Measurements from ENCODE around the gene PLCD3.

PLCD3 gene

GRCh38 chr17:45162025-45162687 lies 29.8 kb upstream of the PLCD3 start:
- H3K4me3 ChIP-seq (ENCODE audit: low read depth, low read length), result peak overlapping the region; percentile 87
- H3K4me1 ChIP-seq, result peaks cover 11% of the 10 kb centered on the region; the same call in 1 of the 2 replicates
- peaks cover 4% of the 10 kb centered on the region for H3K36me3 ChIP-seq
- no peaks in the 10 kb centered on the region for H3K9me3 ChIP-seq
- no peak for TF ChIP-seq CTCF (IDR thresholded peaks at IDR 0.05; ENCODE audit: low read depth, low read length)
- H3K27me3 ChIP-seq, result no peaks in the 10 kb centered on the region
- DNase-seq, result no peak

GRCh38 chr17:45161288-45162024 lies 29.1 kb upstream of the PLCD3 start, which contains the start of gene HEXIM2:
TSS of gene HEXIM2 (plus strand) at chr17:45161875. CDS start at chr17:45162794, 919 bp downstream.
- no peak for TF ChIP-seq CTCF (IDR thresholded peaks at IDR 0.05; ENCODE audit: low read depth, low read length)
- Histone ChIP-seq H3K4me3 (ENCODE audit: low read depth, low read length) (peak within 1 kb of the TSS; percentile 87), H3K4me1 (peaks cover 11% of the 10 kb centered on the region; the same call in 1 of the 2 replicates), H3K27me3 (no peaks in the 10 kb centered on the region), H3K9me3 (no peaks in the 10 kb centered on the region), H3K36me3 (peaks cover 4% of the 10 kb centered on the region)
- peak; percentile 96 for DNase-seq

- DNase-seq, result peak; percentile 88
- peaks cover 4% of the 10 kb centered on the region for H3K36me3 ChIP-seq
- no peaks in the 10 kb centered on the region for H3K9me3 ChIP-seq
- peak overlapping the region; percentile 87 for H3K4me3 ChIP-seq (ENCODE audit: low read depth, low read length)
- TF ChIP-seq CTCF (IDR thresholded peaks at IDR 0.05; ENCODE audit: low read depth, low read length), result 0 out of 2 replicates have a peak, but pooled peaks have one; percentile 20
- no peaks in the 10 kb centered on the region for H3K27me3 ChIP-seq
- H3K4me1 ChIP-seq, result peaks cover 11% of the 10 kb centered on the region; the same call in 1 of the 2 replicates
Measured at GRCh38 chr17:45160447-45161287, 28.4 kb upstream of the PLCD3 start.

GRCh38 chr17:45156242-45156641 lies 23.9 kb upstream of the PLCD3 start:
- H3K4me1 ChIP-seq, result peaks cover 10% of the 10 kb centered on the region; the same call in 1 of the 2 replicates
- TF ChIP-seq CTCF (IDR thresholded peaks at IDR 0.05; ENCODE audit: low read depth, low read length), result no peak
- no peak overlapping the region for H3K4me3 ChIP-seq (ENCODE audit: low read depth, low read length)
- H3K27me3 ChIP-seq, result no peaks in the 10 kb centered on the region
- H3K36me3 ChIP-seq, result peaks cover 4% of the 10 kb centered on the region
- H3K9me3 ChIP-seq, result no peaks in the 10 kb centered on the region
- DNase-seq, result no peak

- peaks cover 11% of the 10 kb centered on the region; the same call in 1 of the 2 replicates for H3K4me1 ChIP-seq
Measured at GRCh38 chr17:45155483-45155882, 23.2 kb upstream of the PLCD3 start.

More at GRCh38 chr17:45155483-45155882, 23.2 kb upstream of the PLCD3 start:
- Histone ChIP-seq H3K27me3 (no peaks in the 10 kb centered on the region), H3K4me3 (ENCODE audit: low read depth, low read length) (no peak overlapping the region), H3K9me3 (no peaks in the 10 kb centered on the region), H3K36me3 (no peaks in the 10 kb centered on the region)
- no peak for DNase-seq
- no peak for TF ChIP-seq CTCF (IDR thresholded peaks at IDR 0.05; ENCODE audit: low read depth, low read length)

All from BE2C (cell line).